Esophagus (tissue), 2 donors: ENCODE data around the gene CEP85. TPM values are rescaled to one million over a fixed set of nuclear protein-coding genes. Genes with fewer than 3 reads are reported as not detected.

Source experiments
- H3K27ac ChIP-seq, 2 donors: one replicate each; pipeline ENCODE4 v1.5.1; 2013; ENCODE audit warnings: low read depth in 2 of 2, mild to moderate bottlenecking in 2 of 2, inconsistent platforms in 1 of 2, low read length in 1 of 2, moderate library complexity in 1 of 2
- H3K27me3 ChIP-seq, 2 donors: one replicate each; pipeline ENCODE4 v1.6.1; 2013; ENCODE audit warnings: low read length in 2 of 2, control low read depth in 1 of 2, mild to moderate bottlenecking in 1 of 2; ENCODE audit not compliant: insufficient read depth in 2 of 2, control insufficient read depth in 1 of 2
- H3K36me3 ChIP-seq, 2 donors: one replicate each; pipeline ENCODE4 v1.6.1; 2013; ENCODE audit warnings: low read length in 1 of 2; ENCODE audit not compliant: control insufficient read depth in 2 of 2, insufficient read depth in 2 of 2
- H3K4me1 ChIP-seq, 2 donors: one replicate each; pipeline ENCODE4 v1.6.1; 2013; ENCODE audit warnings: low read length in 1 of 2; ENCODE audit not compliant: control insufficient read depth in 2 of 2, insufficient read depth in 2 of 2
- H3K4me3 ChIP-seq, 2 donors: one replicate each; pipeline ENCODE4 v1.5.1; 2013; ENCODE audit warnings: low read length in 2 of 2, mild to moderate bottlenecking in 2 of 2, low read depth in 1 of 2, moderate library complexity in 1 of 2
- H3K9me3 ChIP-seq, 2 donors: one replicate each; pipeline ENCODE4 v1.6.1; 2013; ENCODE audit warnings: mild to moderate bottlenecking in 2 of 2, low read depth in 1 of 2, low read length in 1 of 2, moderate library complexity in 1 of 2; ENCODE audit not compliant: control insufficient read depth in 2 of 2, insufficient read depth in 1 of 2
- WGBS, 2 donors: extraction: QIAGEN DNeasy Blood & Tissue Kit; methylation state at CpG; one replicate each; pipeline ENCODE4 v1.1.7; 2013; 5-methylcytosine and 5-hydroxymethylcytosine counted together
- polyA plus RNA-seq, 2 donors: library from polyadenylated mRNA; stranded (reverse); fragments of 200-250 nt; gene quantifications; one replicate each; pipeline ENCODE4 v1.2.3, GENCODE V29; 2013
- donor health status: healthy with polysubstance abuse.
- donor health status: Bipolar disorder and iron deficiency.

CEP85 gene
- polyA plus RNA-seq, 2 donors = 5.3 to 5.9 TPM

- Histone ChIP-seq H3K36me3 (peaks cover 4 to 7% of the 10 kb centered on the region in 2 donors), H3K27ac (peak overlapping the region; percentile 99), H3K27me3 (no peaks in the 10 kb centered on the region), H3K4me1 (peaks cover 0 to 31% of the 10 kb centered on the region in 2 donors), H3K4me3 (no peak overlapping the region), H3K9me3 (no peaks in the 10 kb centered on the region)
- WGBS, 2 donors = 9 to 19% methylated on average over 3 of the region's 3 CpGs
Measured at GRCh38 chr1:26275580-26276431, 41.8 kb downstream of the CEP85 start.

- Histone ChIP-seq H3K4me1 (peaks cover 0 to 36% of the 10 kb centered on the region in 2 donors), H3K9me3 (no peaks in the 10 kb centered on the region), H3K27me3 (no peaks in the 10 kb centered on the region), H3K4me3 (no peak overlapping the region), H3K27ac (peak overlapping the region; percentile 99), H3K36me3 (peaks cover 2 to 10% of the 10 kb centered on the region in 2 donors)
- 42 to 49% methylated on average over 2 of the region's 2 CpGs for WGBS, 2 donors
Measured at GRCh38 chr1:26276432-26276838, 42.4 kb downstream of the CEP85 start.

GRCh38 chr1:26277261-26277661, 43.3 kb downstream of the CEP85 start:
- 42 to 48% methylated on average over 3 of the region's 3 CpGs for WGBS, 2 donors
- H3K36me3 ChIP-seq = peaks cover 0 to 11% of the 10 kb centered on the region in 2 donors
- no peak overlapping the region for H3K4me3 ChIP-seq
- H3K27me3 ChIP-seq = no peaks in the 10 kb centered on the region
- H3K27ac ChIP-seq = peak overlapping the region; percentile 99
- H3K4me1 ChIP-seq = peaks cover 0 to 42% of the 10 kb centered on the region in 2 donors
- H3K9me3 ChIP-seq = no peaks in the 10 kb centered on the region

GRCh38 chr1:26277719-26278118, 43.7 kb downstream of the CEP85 start:
- 54 to 71% methylated on average over 1 of the region's 1 CpG for WGBS, 2 donors
- H3K27ac ChIP-seq = peak overlapping the region; percentile 99
- no peaks in the 10 kb centered on the region for H3K27me3 ChIP-seq
- H3K4me3 ChIP-seq = no peak overlapping the region
- H3K4me1 ChIP-seq = peaks cover 0 to 44% of the 10 kb centered on the region in 2 donors
- H3K9me3 ChIP-seq = no peaks in the 10 kb centered on the region
- peaks cover 0 to 16% of the 10 kb centered on the region in 2 donors for H3K36me3 ChIP-seq

GRCh38 chr1:26278303-26278702, 44.3 kb downstream of the CEP85 start:
- no peaks in the 10 kb centered on the region for H3K27me3 ChIP-seq
- H3K27ac ChIP-seq = peak overlapping the region; percentile 99
- no peaks in the 10 kb centered on the region for H3K9me3 ChIP-seq
- WGBS, 2 donors = 30% methylated on average over 4 of the region's 4 CpGs
- H3K4me1 ChIP-seq = peaks cover 0 to 45% of the 10 kb centered on the region in 2 donors
- peaks cover 0 to 17% of the 10 kb centered on the region in 2 donors for H3K36me3 ChIP-seq
- no peak overlapping the region for H3K4me3 ChIP-seq

- Histone ChIP-seq H3K36me3 (peaks cover 0 to 17% of the 10 kb centered on the region in 2 donors), H3K4me1 (peaks cover 0 to 47% of the 10 kb centered on the region in 2 donors), H3K9me3 (no peaks in the 10 kb centered on the region), H3K4me3 (peak overlapping the region; percentile 88 to 90), H3K27me3 (no peaks in the 10 kb centered on the region), H3K27ac (peak overlapping the region; percentile 99)
- 28 to 33% methylated on average over 9 of the region's 9 CpGs for WGBS, 2 donors
Measured at GRCh38 chr1:26278724-26279455, 44.9 kb downstream of the CEP85 start.

GRCh38 chr1:26279456-26280332, 45.7 kb downstream of the CEP85 start, which contains the start of gene SH3BGRL3:
TSS of gene SH3BGRL3 (plus strand) at chr1:26280086. CDS start at chr1:26280156, 70 bp downstream.
- Histone ChIP-seq H3K4me1 (peaks cover 3 to 53% of the 10 kb centered on the region in 2 donors), H3K27me3 (no peaks in the 10 kb centered on the region), H3K36me3 (peaks cover 0 to 17% of the 10 kb centered on the region in 2 donors), H3K9me3 (no peaks in the 10 kb centered on the region), H3K27ac (peak within 1 kb of the TSS; percentile 99), H3K4me3 (peak within 1 kb of the TSS; percentile 88 to 90)
- WGBS, 2 donors = 0 to 1% methylated on average over 59 to 66 of the region's 66 CpGs

GRCh38 chr1:26280333-26281042, 46.5 kb downstream of the CEP85 start:
- H3K4me1 ChIP-seq = peaks cover 3 to 56% of the 10 kb centered on the region in 2 donors
- no peaks in the 10 kb centered on the region for H3K9me3 ChIP-seq
- no peaks in the 10 kb centered on the region for H3K27me3 ChIP-seq
- H3K27ac ChIP-seq = peak overlapping the region; percentile 99
- peaks cover 0 to 17% of the 10 kb centered on the region in 2 donors for H3K36me3 ChIP-seq
- 22 to 23% methylated on average over 20 of the region's 20 CpGs for WGBS, 2 donors
- H3K4me3 ChIP-seq = peak overlapping the region; percentile 88 to 90
